Measurements from ENCODE around the gene NTN1. TPM values are rescaled to one million over a fixed set of nuclear protein-coding genes. Genes with fewer than 3 reads are reported as not detected.
"Not testable (repeated sequence)": the region's sequence is repeated elsewhere in the genome, so short reads cannot be mapped to it uniquely, and the experiment has no call there.

The NTN1 gene
- total RNA-seq, 1 experiment from 2014 or later, result 1.2 TPM

DNA sequence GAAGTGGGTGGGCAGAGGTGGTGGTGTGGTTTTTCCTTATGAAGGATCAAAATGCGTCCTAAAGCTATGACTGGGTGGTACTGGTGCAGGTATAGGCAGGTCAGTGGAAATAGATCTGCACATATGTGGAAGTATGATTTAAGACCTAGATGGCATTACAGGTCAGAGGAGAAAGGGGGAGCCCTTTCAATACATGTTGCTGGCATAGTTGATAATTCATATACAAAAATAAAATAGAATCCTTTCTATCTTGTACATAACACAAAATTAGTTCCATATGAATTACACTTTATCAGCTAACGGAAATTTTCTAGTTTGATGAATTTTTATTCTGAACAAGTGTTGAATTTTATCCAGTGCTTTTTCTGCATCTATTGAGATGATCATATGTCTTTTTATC lies 35.0 kb upstream of the NTN1 start:
- no peak overlapping the region for H3K27ac Mint-ChIP-seq
- WGBS (ENCODE audit: extremely low coverage, insufficient read length, low lambda C conversion rate), result no CpG with 5 or more reads among the region's 2 CpGs

DNA sequence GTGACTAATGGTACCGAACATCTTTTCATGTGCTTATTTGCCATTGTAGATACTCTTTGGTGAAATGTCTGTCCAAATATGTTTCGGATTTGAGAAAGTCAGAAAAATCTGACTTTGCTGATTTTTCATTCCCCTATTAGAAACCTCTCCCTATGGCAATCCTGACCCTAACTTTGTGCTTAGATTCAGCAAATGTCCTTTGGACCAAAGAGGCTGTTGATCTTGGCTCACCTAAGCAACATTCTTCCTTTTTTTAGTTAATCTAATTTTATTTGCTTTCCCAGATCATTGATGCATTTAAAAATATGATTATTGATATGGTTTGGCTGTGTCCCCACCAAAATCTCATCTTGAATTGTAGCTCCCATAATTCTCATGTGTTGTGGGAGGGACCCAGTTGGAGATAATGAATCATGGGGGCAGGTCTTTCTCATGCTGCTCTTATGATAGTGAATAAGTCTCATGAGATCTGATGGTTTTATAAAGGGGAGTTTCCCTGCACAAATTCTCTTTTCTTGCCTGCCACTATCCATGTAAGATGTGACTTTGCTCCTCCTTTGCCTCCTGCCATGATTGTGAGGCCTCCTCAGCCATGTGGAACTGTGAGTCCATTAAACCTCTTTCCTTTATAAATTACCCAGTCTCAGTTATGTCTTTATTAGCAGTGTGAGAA lies 32.9 kb upstream of the NTN1 start:
- not testable (repeated sequence) for H2AFZ ChIP-seq (ENCODE audit: low read length); H2BK12ac ChIP-seq (ENCODE audit: insufficient read length, low read depth, low read length); DNase-seq; H3T11ph ChIP-seq (ENCODE audit: low read length); H3K4me1 ChIP-seq (ENCODE audit: insufficient read depth, low read length); H3K4me3 Mint-ChIP-seq; H3K4ac ChIP-seq (ENCODE audit: low read depth, low read length); H2BK20ac ChIP-seq (ENCODE audit: low read depth, low read length, poor library complexity, severe bottlenecking); H3K27ac ChIP-seq (ENCODE audit: insufficient read length, low read depth, low read length); H3K27ac Mint-ChIP-seq; H2BK5ac ChIP-seq (ENCODE audit: insufficient read length, low read length); H3K4me2 ChIP-seq (ENCODE audit: insufficient read depth, insufficient read length, low read length); H3K23me2 ChIP-seq (ENCODE audit: insufficient read length, low read depth, low read length, poor library complexity, severe bottlenecking); H2BK120ac ChIP-seq (ENCODE audit: low read depth, low read length, poor library complexity, severe bottlenecking); H4K8ac ChIP-seq (replicated peaks; ENCODE audit: insufficient read length, low read depth, low read length); H3K9me3 ChIP-seq (ENCODE audit: control insufficient read depth, low read depth, low read length); H3K23ac ChIP-seq (ENCODE audit: insufficient read length, low read depth, low read length); H3K36me3 Mint-ChIP-seq (ENCODE audit: insufficient read depth in 1 of 3, low read depth in 3 of 3); H3K56ac ChIP-seq (ENCODE audit: insufficient read length, low read depth, low read length); H3K18ac ChIP-seq (ENCODE audit: insufficient read length, low read depth, low read length); H4K91ac ChIP-seq (ENCODE audit: insufficient read length, low read depth, low read length); H4K20me1 ChIP-seq (ENCODE audit: control insufficient read depth, insufficient read depth, insufficient read length); H3K79me2 ChIP-seq (ENCODE audit: insufficient read depth, low read length); H3K27me3 Mint-ChIP-seq (ENCODE audit: low read depth); H2AK5ac ChIP-seq (ENCODE audit: insufficient read length, low read length); H4K5ac ChIP-seq (ENCODE audit: insufficient read length, low read depth, low read length); H3K14ac ChIP-seq (ENCODE audit: insufficient read depth, low read length); H3K4me1 Mint-ChIP-seq; H2BK15ac ChIP-seq (ENCODE audit: low read depth, low read length); H3K79me1 ChIP-seq (ENCODE audit: insufficient read depth, low read depth, low read length, poor library complexity, severe bottlenecking); H3K27me3 ChIP-seq (ENCODE audit: insufficient read depth, low read length); H3K9ac ChIP-seq (ENCODE audit: extremely low read depth, insufficient read length, low read length)
- H3K9me3 Mint-ChIP-seq, result peaks cover 9 to 16% of the 10 kb centered on the region in 2 experiments; a peak in 4 of 5 replicates
- WGBS (ENCODE audit: extremely low coverage, insufficient read length, low lambda C conversion rate), result no CpG with 5 or more reads among the region's 2 CpGs

More for the DNA sequence above, 35.0 kb upstream of the NTN1 start:
- Histone ChIP-seq H3K4ac (ENCODE audit: low read depth, low read length) (no peak overlapping the region), H4K8ac (replicated peaks; ENCODE audit: insufficient read length, low read depth, low read length) (no peak overlapping the region), H2BK5ac (ENCODE audit: insufficient read length, low read length) (no peak overlapping the region), H3K18ac (ENCODE audit: insufficient read length, low read depth, low read length) (no peak overlapping the region), H3K4me1 (ENCODE audit: insufficient read depth, low read length) (no peaks in the 10 kb centered on the region), H3K23ac (ENCODE audit: insufficient read length, low read depth, low read length) (no peak overlapping the region), H3K14ac (ENCODE audit: insufficient read depth, low read length) (no peak overlapping the region), H2AK5ac (ENCODE audit: insufficient read length, low read length) (no peak overlapping the region), H3K27ac (ENCODE audit: insufficient read length, low read depth, low read length) (no peak overlapping the region), H3K79me1 (ENCODE audit: insufficient read depth, low read depth, low read length, poor library complexity, severe bottlenecking) (no peaks in the 10 kb centered on the region), H4K20me1 (ENCODE audit: control insufficient read depth, insufficient read depth, insufficient read length) (no peaks in the 10 kb centered on the region), H2BK120ac (ENCODE audit: low read depth, low read length, poor library complexity, severe bottlenecking) (no peak overlapping the region), H2BK20ac (ENCODE audit: low read depth, low read length, poor library complexity, severe bottlenecking) (no peak overlapping the region), H3T11ph (ENCODE audit: low read length) (no peak overlapping the region), H3K9ac (ENCODE audit: extremely low read depth, insufficient read length, low read length) (no peak overlapping the region), H3K4me2 (ENCODE audit: insufficient read depth, insufficient read length, low read length) (no peak overlapping the region), H4K91ac (ENCODE audit: insufficient read length, low read depth, low read length) (no peak overlapping the region), H3K23me2 (ENCODE audit: insufficient read length, low read depth, low read length, poor library complexity, severe bottlenecking) (no peaks in the 10 kb centered on the region), H4K5ac (ENCODE audit: insufficient read length, low read depth, low read length) (no peak overlapping the region), H3K27me3 (ENCODE audit: insufficient read depth, low read length) (no peaks in the 10 kb centered on the region), H2BK15ac (ENCODE audit: low read depth, low read length) (no peak overlapping the region), H2BK12ac (ENCODE audit: insufficient read length, low read depth, low read length) (no peak overlapping the region), H2AFZ (ENCODE audit: low read length) (no peak overlapping the region), H3K79me2 (ENCODE audit: insufficient read depth, low read length) (no peaks in the 10 kb centered on the region), H3K56ac (ENCODE audit: insufficient read length, low read depth, low read length) (no peak overlapping the region), H3K9me3 (ENCODE audit: control insufficient read depth, low read depth, low read length) (no peaks in the 10 kb centered on the region)
- peaks cover 3% of the 10 kb centered on the region for H3K27me3 Mint-ChIP-seq (ENCODE audit: low read depth)
- TF ChIP-seq, protein P1, sequence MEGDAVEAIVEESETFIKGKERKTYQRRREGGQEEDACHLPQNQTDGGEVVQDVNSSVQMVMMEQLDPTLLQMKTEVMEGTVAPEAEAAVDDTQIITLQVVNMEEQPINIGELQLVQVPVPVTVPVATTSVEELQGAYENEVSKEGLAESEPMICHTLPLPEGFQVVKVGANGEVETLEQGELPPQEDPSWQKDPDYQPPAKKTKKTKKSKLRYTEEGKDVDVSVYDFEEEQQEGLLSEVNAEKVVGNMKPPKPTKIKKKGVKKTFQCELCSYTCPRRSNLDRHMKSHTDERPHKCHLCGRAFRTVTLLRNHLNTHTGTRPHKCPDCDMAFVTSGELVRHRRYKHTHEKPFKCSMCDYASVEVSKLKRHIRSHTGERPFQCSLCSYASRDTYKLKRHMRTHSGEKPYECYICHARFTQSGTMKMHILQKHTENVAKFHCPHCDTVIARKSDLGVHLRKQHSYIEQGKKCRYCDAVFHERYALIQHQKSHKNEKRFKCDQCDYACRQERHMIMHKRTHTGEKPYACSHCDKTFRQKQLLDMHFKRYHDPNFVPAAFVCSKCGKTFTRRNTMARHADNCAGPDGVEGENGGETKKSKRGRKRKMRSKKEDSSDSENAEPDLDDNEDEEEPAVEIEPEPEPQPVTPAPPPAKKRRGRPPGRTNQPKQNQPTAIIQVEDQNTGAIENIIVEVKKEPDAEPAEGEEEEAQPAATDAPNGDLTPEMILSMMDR (conservative IDR thresholded peaks at IDR 0.05), result no peak; the same call in 2 of the 3 replicates
- no peaks in the 10 kb centered on the region for H3K4me1 Mint-ChIP-seq
- peaks cover 9 to 16% of the 10 kb centered on the region in 2 experiments; a peak in 4 of 5 replicates for H3K9me3 Mint-ChIP-seq
- H3K36me3 Mint-ChIP-seq (ENCODE audit: insufficient read depth in 1 of 3, low read depth in 3 of 3), result no peaks in the 10 kb centered on the region
- DNase-seq, result no peak
- H3K4me3 Mint-ChIP-seq, result no peak overlapping the region
